ENCODE data around the gene FOXN1. TPM values are rescaled to one million over a fixed set of nuclear protein-coding genes. Genes with fewer than 3 reads are reported as not detected.

FOXN1 gene
- total RNA-seq, 1 donor from 2014 or later: not detected

- H3K4me3 Mint-ChIP-seq (ENCODE audit: unreplicated experiment): peak overlapping the region; percentile 93
- DNase-seq (ENCODE audit: low read depth): no peak
- no peak for FAIRE-seq
- Histone ChIP-seq H3K4me2 (ENCODE audit: low read length) (no peak overlapping the region), H4K20me1 (ENCODE audit: insufficient read depth, low read length) (peaks cover 11% of the 10 kb centered on the region), H3K36me3 (ENCODE audit: insufficient read depth, low read length) (peaks cover 6% of the 10 kb centered on the region), H3K27me3 (ENCODE audit: insufficient read depth, low read length) (no peaks in the 10 kb centered on the region), H3K4me1 (ENCODE audit: insufficient read depth, low read length) (peaks cover 14% of the 10 kb centered on the region), H2AFZ (ENCODE audit: low read depth, low read length) (no peak overlapping the region), H3K79me2 (ENCODE audit: insufficient read depth, low read length) (peaks cover 26% of the 10 kb centered on the region), H3K4me3 (ENCODE audit: insufficient read depth, low read depth, low read length) (no peak overlapping the region), H3K9me3 (ENCODE audit: insufficient read depth, low read depth, low read length) (no peaks in the 10 kb centered on the region), H3K9ac (ENCODE audit: low read length) (no peak overlapping the region), H3K27ac (ENCODE audit: low read depth, low read length) (no peak overlapping the region)
- peaks cover 11% of the 10 kb centered on the region for H3K4me1 Mint-ChIP-seq (ENCODE audit: low read depth, unreplicated experiment)
- H3K9me3 Mint-ChIP-seq (ENCODE audit: unreplicated experiment): no peaks in the 10 kb centered on the region
- TF ChIP-seq CTCF (IDR thresholded peaks at IDR 0.05; ENCODE audit: insufficient read depth, low read depth, low read length) (no peak), EZH2 (IDR thresholded peaks at IDR 0.05; ENCODE audit: insufficient read depth, low read length) (no peak)
- peaks cover 7% of the 10 kb centered on the region for H3K27me3 Mint-ChIP-seq (ENCODE audit: low read depth, unreplicated experiment)
- peaks cover 7% of the 10 kb centered on the region for H3K36me3 Mint-ChIP-seq (ENCODE audit: low read depth, unreplicated experiment)
- H3K27ac Mint-ChIP-seq (ENCODE audit: unreplicated experiment): no peak overlapping the region
These were observed 66.9 kb downstream of the FOXN1 start for GRCh38 chr17:28573040-28573380.

- Mint-ChIP-seq H3K4me1 (ENCODE audit: low read depth, unreplicated experiment) (peaks cover 11% of the 10 kb centered on the region), H3K27me3 (ENCODE audit: low read depth, unreplicated experiment) (peaks cover 7% of the 10 kb centered on the region), H3K4me3 (ENCODE audit: unreplicated experiment) (no peak overlapping the region), H3K9me3 (ENCODE audit: unreplicated experiment) (no peaks in the 10 kb centered on the region), H3K27ac (ENCODE audit: unreplicated experiment) (no peak overlapping the region), H3K36me3 (ENCODE audit: low read depth, unreplicated experiment) (peaks cover 10% of the 10 kb centered on the region)
- no peak overlapping the region for H2AFZ ChIP-seq (ENCODE audit: low read depth, low read length)
- TF ChIP-seq CTCF (IDR thresholded peaks at IDR 0.05; ENCODE audit: insufficient read depth, low read depth, low read length) (no peak), EZH2 (IDR thresholded peaks at IDR 0.05; ENCODE audit: insufficient read depth, low read length) (no peak)
- H3K9ac ChIP-seq (ENCODE audit: low read length): no peak overlapping the region
- DNase-seq (ENCODE audit: low read depth) (no peak), FAIRE-seq (no peak)
- peaks cover 14% of the 10 kb centered on the region for H3K4me1 ChIP-seq (ENCODE audit: insufficient read depth, low read length)
- H3K4me2 ChIP-seq (ENCODE audit: low read length): no peak overlapping the region
- H3K27me3 ChIP-seq (ENCODE audit: insufficient read depth, low read length): no peaks in the 10 kb centered on the region
- peaks cover 24% of the 10 kb centered on the region for H3K79me2 ChIP-seq (ENCODE audit: insufficient read depth, low read length)
- H4K20me1 ChIP-seq (ENCODE audit: insufficient read depth, low read length): peaks cover 11% of the 10 kb centered on the region
- H3K36me3 ChIP-seq (ENCODE audit: insufficient read depth, low read length): peaks cover 10% of the 10 kb centered on the region
- H3K4me3 ChIP-seq (ENCODE audit: insufficient read depth, low read depth, low read length): no peak overlapping the region
- no peaks in the 10 kb centered on the region for H3K9me3 ChIP-seq (ENCODE audit: insufficient read depth, low read depth, low read length)
- no peak overlapping the region for H3K27ac ChIP-seq (ENCODE audit: low read depth, low read length)
These were observed 67.4 kb downstream of the FOXN1 start for GRCh38 chr17:28573521-28573920.

GRCh38 chr17:28573966-28574480 is 67.9 kb downstream of the FOXN1 start:
- Mint-ChIP-seq H3K27me3 (ENCODE audit: low read depth, unreplicated experiment) (peaks cover 7% of the 10 kb centered on the region), H3K4me3 (ENCODE audit: unreplicated experiment) (no peak overlapping the region), H3K27ac (ENCODE audit: unreplicated experiment) (no peak overlapping the region), H3K9me3 (ENCODE audit: unreplicated experiment) (no peaks in the 10 kb centered on the region), H3K36me3 (ENCODE audit: low read depth, unreplicated experiment) (peaks cover 10% of the 10 kb centered on the region), H3K4me1 (ENCODE audit: low read depth, unreplicated experiment) (peaks cover 11% of the 10 kb centered on the region)
- TF ChIP-seq CTCF (IDR thresholded peaks at IDR 0.05; ENCODE audit: insufficient read depth, low read depth, low read length) (no peak), EZH2 (IDR thresholded peaks at IDR 0.05; ENCODE audit: insufficient read depth, low read length) (no peak)
- no peak overlapping the region for H2AFZ ChIP-seq (ENCODE audit: low read depth, low read length)
- no peak overlapping the region for H3K4me3 ChIP-seq (ENCODE audit: insufficient read depth, low read depth, low read length)
- H3K36me3 ChIP-seq (ENCODE audit: insufficient read depth, low read length): peaks cover 15% of the 10 kb centered on the region
- peaks cover 14% of the 10 kb centered on the region for H3K4me1 ChIP-seq (ENCODE audit: insufficient read depth, low read length)
- H3K27ac ChIP-seq (ENCODE audit: low read depth, low read length): no peak overlapping the region
- no peaks in the 10 kb centered on the region for H3K27me3 ChIP-seq (ENCODE audit: insufficient read depth, low read length)
- H3K9ac ChIP-seq (ENCODE audit: low read length): no peak overlapping the region
- peaks cover 22% of the 10 kb centered on the region for H3K79me2 ChIP-seq (ENCODE audit: insufficient read depth, low read length)
- no peak for DNase-seq (ENCODE audit: low read depth)
- peaks cover 11% of the 10 kb centered on the region for H4K20me1 ChIP-seq (ENCODE audit: insufficient read depth, low read length)
- no peaks in the 10 kb centered on the region for H3K9me3 ChIP-seq (ENCODE audit: insufficient read depth, low read depth, low read length)
- no peak overlapping the region for H3K4me2 ChIP-seq (ENCODE audit: low read length)
- FAIRE-seq: no peak

Data from astrocyte (in vitro differentiated cells and primary cell).